GM21381 (cell line): ENCODE results near the gene SMARCA5.

ENCODE experiments used
- ATAC-seq: cut with Tn5 transposase; IDR thresholded peaks from one replicate; pipeline ENCODE4 v1.9.1; 2021; ENCODE audit warnings: mild to moderate bottlenecking, moderate library complexity; ENCODE audit not compliant: unreplicated experiment

Gene SMARCA5

DNA sequence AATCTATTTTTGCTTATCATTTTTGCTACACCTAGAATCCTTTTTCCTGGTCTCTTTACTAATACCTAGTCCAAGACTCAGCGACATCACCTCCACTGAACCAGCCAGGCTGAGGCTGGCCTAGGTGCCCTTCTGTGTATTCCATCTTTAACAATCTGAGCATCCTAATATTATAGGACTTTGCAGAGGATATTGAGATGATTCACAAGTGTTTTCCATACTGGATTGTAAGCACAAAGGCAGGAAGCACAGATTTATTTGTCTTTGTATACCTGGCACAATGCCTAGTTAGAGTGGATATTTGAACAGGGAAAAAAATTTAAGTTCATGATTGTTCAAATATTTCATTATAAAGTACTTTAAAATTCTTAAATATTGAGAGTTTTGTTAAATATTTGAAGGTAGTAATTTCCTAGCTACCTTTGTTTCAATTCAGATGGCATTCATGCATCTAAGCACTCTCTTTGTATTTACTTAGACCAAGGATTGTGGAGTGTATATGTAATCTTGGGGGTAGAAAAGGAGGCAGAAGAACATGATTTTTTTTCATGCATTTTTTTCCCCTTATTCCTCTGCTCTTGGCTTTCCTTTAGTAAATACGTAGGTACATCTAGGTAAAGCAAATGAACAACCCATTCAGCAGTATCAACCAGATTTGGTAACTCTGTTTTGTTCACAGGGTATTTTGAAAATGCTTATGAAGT is 18.4 kb downstream of the SMARCA5 start:
- ATAC-seq, result no peak

DNA sequence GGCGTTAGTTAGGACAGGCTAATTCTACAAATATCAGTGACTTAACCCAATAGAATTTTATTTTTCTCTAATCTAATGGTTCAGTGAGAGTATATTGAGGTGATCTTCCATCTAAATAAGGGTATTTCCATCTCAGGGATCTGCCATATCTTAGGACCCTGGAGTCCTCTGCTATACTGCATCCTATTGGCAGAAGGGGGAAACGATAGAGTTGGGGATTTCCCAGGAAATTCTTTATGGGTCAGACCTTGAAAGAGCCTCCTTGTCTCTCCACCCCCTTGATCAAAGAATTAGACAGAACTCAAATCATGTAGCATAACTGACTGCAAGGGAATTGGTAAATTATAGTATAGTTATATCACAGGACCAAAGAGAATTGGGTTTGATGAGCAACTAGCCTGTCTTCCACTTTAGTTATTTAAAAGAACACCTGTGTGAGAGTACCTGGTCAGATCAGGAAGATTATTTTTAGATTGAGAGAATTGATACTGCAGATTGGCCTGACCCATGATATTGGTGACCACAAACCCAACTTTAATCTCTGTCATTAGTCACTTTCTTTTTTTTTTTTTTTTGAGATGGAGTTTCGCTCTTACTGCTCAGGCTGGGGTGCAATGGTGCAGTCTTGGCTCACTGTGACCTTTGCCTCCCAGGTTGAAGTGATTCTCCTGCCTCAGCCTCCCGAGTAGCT is 25.6 kb downstream of the SMARCA5 start:
- ATAC-seq, result no peak

DNA sequence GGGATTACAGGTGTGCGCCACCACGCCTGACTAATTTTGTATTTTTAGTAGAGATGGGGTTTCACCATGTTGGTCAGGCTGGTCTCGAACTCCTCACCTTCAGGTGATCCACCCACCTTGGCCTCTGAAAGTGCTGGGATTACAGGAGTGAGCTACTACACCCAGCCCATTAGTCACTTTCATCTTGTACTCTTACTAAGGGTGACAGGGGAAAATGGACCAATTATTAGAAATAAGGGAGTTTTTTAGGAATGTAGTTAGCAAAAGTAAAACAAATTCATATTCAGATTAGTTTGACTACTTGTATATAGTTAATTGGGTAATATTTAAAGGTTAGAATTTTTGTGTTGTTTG is 26.1 kb downstream of the SMARCA5 start:
- ATAC-seq, result no peak

DNA sequence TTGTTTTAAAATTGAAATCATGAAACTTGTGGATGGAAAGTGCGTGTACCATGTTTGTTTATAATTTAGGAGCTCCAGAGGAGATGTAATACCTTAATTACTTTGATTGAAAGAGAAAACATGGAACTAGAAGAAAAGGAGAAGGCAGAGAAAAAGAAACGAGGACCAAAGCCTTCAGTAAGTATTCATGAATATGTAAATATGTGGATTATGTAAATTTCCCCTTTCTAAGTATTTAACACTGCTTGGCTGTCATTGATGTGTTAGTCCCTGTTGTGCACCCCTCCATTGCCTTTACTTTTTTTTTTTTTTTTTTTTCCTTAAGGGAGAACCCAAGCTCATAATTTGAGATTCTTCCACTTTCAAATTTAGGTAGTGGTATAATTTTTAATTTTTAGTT is 36.4 kb downstream of the SMARCA5 start:
- no peak for ATAC-seq

DNA sequence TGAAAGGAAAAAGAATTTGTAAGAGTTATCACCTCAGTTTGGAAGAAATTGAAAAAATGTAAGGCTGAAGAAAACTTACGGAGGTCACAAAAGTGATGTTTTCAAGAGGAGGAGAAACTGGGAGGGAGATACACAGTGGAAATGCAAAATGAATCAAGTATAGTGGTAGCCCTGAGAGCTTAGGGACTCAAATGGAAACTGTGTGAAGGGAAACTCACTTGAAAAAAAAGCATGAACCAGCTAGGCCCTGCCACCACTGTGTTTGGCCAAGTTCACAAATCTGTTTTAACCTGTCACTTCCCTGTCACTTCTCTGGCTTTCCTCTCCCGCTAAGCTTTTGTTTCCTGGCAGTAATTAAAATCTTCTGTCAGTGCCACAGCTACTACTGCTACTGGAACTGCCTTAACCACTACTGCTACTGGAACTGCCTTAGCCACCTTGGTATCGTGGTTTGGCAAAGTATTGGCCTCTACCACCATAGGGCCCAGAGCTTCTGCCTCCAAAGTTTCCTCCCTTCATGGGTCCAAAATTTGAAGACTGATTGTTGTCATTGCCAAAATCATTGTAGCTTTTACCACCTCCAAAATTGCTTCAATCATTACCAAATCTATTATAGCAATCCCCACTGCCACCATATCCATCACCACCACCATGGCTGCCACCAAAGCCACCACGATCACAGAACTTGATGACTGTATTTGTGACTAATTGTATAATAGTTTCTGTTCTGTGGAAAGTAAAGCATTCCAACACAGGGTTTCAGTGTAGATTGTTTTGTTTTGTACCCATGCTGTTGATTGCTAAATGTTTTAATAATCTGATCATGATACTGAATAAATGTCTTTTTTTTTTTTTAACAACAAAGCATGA is 41.5 kb downstream of the SMARCA5 start:
- peak; percentile 58 for ATAC-seq

DNA sequence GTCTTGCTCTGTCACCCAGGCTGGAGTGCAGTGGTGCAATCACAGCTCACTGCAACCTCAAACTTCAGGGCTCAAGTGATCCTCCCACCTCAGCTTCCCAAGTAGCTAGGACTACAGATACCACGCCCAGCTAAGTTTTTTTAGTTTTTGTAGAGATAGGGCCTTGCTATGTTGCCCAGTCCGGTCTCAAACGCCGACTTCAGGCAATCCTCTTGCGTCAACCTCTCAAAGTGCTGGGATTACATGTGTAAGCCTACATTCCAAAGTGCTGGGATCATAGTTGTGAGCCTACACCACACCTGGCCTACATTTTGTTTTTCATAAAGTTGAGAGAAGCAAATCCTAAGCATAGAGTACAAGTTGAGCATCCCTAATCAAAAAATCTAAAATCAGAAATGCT is 42.2 kb downstream of the SMARCA5 start:
- no peak for ATAC-seq

DNA sequence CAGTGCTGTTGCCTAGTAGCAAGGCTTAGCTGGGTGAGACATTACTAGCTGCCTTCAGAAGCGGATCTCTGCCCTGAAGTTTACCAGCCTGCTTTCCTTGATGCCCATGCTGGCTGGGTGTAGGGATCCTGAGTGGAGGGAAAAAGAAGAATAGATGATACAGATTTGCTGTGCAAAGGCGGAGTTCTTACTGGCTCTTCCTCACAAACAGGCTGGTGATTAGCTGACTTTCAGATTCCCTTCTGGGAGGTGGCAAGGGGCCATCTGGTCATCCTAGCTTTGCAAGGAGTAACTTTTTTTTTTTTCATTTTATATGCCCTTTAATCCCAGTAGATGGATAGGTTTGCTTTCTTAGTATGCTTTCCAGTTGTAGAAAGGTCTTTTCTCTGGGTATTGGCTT is 44.8 kb downstream of the SMARCA5 start:
- no peak for ATAC-seq

DNA sequence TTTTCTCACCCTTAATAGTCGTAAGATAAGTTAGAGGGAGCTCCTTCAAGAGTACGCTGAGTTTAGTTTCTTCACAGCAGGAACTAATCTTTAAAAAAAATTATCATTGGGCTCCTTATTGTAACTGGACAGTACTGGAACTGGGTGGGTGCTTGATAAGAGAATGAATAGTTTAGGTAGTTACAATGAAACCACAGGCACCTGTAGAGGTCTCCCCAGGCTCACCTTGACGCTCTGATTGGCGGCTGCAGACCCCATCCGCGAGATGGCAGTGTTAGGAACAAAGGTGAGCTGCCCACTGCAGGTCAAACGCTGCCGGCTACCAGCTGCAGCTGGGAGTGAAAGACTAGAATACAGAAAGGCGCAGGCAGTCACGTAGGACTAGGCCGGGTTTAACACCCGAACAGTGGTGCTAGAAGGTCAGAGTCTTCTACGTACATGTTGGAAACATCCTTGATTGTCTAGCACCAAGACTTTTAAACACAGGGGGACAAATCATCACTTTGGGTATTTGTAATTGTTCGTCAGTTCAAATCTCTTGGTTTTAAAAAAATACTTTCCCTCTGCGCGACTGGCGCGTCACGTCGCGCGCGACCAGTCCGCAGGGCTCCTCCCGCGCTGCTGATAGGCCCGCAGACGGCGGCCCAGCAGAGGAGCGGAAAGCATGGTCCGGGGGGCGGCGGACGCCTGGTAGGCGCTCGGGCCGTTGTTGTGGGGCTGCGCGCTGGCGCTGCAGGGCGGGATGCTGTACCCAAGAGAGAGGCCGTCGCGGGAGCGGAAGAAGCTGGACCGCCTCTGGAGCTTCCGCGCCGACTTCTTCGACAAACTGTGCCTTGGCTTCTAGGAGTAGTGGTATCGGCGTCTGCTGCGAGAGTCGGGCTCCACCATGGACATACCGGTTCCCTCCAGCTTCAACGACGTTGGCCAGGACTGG is 45.6 kb downstream of the SMARCA5 start:
- peak; percentile 86 for ATAC-seq

DNA sequence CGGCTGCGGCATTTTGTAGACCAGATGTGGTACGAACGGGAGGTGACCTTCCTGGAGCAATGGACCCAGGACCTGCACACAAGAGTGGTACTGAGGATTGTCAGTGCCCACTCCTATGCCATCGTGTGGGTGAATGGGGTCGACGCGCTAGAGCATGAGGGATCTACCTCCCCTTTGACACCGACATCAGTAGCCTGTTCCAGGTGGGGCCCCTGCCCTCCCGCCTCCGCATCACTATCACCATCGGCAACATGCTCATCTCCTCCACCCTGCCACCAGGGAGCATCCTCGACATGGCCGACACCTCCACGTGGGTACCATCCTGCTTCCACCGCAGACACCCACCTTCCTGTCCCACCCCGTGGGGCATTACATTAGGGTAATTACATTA is 46.2 kb downstream of the SMARCA5 start:
- no peak for ATAC-seq

DNA sequence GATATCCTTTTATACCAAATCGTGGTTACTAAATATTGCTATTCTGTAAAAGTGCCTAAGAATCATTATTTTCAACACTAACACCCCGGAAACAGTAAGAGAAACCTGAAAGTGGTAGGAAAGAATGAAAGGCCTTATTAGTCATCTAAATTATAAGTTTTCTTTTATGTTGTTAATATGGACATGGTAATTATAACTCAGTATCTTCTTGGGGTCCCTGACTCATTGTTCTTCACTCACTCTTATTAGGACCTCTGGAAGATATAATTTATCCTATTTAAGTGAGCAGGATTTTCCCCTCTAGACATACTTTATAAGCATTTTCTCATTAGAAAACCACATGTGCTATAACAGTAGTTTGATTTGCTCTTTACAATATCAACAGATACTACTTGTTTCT is 51.0 kb downstream of the SMARCA5 start:
- ATAC-seq, result no peak

DNA sequence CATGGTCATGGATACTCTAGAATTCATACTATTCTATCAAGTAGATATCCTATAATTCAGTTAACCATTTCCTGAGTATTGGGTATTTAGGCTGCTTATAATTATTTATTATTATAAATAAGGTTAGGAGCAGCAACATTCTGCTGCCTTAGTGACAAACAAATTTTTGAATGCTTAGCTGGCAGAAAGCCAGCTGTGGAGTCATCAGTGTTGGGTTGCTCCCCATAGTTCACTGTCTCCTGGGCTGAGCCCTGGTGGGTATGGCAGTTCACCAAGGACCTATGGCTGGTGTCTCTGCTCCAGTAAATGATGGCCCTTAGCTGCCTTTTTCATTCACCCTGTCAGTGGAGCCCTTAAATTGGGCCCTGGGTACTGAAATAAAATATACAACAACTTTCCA is 61.8 kb downstream of the SMARCA5 start:
- ATAC-seq, result no peak

DNA sequence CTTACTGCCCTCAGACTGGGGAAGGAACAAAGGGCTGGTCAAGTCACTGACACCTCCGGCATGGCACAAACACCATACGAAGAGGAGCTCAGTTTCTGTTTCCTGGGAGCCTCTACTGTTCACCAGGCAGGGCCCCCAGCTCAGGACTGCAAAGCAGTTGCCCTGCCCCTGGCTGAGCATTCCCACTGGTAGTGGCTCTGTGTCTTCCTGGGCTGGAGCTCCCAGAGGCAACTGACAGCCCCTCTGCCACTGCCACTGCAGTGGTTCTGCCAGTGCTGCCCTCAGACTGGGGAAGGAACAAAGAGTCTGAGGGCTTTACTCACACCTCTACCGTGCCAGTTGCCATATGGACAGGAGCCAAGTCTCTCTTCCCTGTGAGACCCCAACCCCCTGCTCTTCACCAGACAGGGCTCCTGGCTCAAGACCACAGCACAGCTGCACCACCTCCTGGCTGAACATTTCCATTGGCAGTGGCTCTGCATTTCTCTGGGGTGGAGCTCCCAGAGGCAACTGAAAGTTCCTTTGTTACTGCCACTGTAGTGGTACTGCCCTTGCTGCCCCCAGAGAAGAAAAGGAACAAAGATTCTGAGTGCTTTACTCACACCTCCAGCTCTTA is 67.9 kb downstream of the SMARCA5 start:
- no peak for ATAC-seq

DNA sequence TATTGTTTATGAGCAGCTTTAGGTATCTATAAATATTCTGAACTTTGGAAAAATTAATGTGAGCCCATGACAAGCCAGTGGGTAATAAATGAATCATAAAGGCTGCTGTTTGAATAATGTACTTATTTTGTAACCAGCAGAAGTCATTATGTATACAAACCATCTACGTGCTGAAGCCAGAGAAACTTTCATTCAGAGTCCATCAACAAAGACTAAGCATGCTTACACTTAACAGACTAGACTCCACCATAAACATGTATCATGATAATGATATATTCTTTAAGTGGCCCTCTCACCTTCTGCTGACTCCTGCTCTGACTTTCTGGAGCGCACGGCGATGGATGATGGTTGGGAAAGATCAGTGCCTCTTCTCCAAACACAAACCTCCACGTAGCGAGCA is 72.0 kb downstream of the SMARCA5 start:
- no peak for ATAC-seq

DNA sequence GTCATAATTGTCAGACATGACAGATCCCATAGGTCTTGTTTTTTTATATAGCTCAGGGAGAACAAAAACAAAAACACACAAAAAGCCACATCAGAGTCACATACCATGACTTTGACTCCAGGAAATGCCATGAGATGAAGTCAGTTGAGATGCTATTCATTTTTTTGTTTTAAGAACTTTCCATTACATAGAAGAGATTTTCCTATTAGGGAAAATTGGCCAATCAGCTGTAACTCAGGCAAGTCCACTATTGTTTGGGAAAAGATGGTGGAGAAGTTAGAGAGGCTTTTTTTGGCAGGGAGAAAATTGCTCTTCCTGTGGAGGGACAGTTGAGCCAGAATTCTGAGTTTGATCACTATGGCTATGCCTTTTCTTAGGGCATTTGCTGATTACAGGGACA is 72.6 kb downstream of the SMARCA5 start:
- no peak for ATAC-seq

DNA sequence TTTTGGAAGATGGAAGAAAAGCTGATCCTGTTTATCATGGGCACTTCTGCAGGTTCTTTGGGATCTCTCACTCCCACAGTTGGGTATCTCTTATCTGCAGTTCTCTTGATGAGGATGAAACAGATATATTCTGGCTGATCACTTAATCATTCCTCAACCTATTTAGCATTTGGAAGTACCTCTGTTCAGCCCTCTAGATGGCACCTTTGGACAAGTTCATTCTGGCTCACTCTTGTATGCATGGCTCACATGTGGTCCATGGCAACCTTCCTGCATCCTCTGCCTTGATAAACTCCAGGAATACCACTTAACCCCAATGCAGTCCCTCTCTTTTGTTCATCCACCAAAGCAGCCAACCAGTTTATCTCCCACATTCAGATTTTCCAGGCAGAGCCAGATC is 74.2 kb downstream of the SMARCA5 start:
- no peak for ATAC-seq

DNA sequence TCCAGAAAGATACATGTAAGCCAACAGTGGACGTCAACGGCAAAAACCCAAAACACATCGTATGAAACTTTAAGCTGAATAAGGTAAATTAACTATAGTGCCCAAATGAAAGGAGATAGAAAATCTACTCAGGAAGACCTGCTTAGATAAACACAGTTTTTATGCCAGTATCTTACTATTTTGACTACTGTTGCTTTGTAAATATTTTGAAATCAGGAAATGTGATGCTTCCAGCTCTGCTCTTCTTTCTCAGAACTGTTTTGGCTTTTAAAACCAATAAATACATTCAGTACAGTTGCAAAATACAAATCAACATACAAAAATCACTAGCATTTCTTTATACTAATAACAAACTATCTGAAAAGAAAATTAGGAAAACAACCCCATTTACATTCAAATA is 83.8 kb downstream of the SMARCA5 start:
- no peak for ATAC-seq

DNA sequence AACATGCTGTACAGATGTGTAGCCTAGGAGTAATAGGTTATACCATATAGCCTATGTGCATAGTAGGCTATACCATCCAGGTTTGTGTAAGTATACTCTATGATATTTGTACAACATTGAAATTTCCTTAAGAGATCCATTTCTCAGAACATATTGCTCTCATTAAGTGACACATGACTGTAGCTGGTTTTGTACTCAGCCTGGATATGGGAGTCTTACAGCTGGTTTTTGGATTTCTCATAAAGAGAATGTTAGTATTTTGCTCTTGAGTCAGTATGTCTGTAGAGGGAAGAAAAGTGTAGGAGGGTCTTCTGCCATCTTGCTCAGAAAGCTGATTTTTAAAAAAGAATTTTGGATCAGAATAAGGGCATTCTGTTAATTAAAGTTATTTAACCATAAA is 85.3 kb downstream of the SMARCA5 start:
- ATAC-seq, result no peak

DNA sequence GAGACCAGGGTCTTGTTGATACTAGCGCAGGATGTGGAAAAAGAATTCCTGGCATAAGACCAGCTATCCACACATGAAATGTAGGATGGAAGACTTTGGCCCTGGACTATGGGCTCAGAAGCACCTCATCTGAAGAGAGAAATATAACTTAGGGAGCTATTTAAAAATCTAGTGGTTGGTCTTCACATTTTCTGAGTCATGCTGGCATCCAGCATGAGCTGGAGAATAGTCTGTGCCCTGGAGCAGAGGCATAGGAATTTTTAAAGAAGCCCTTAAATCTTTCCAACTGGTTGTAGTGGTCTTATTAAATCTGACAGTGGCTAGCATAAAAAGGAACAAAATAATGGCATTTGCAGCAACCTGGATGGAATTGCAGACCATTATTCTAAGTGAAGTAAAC is 86.3 kb downstream of the SMARCA5 start:
- ATAC-seq, result no peak

DNA sequence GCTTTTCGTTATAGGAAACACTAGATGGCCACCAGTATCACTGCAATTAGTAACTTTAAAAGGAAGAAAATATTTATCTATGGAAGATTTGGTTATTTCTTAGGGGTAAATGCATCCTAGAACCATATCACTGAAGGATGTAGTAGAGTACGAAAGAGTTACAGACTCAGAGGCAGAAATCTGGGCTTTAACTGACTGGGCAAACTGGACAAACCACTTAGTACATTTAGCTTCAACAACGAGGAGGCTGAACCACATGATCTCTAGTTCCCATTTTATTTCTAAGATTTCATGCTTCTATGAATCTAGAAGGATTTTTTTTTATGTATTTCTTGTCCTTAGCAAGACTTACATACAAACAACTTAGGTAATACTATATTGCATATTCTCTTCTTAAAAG is 93.0 kb downstream of the SMARCA5 start:
- no peak for ATAC-seq
